Epithelial cell of proximal tubule (primary cell): ENCODE results near the gene RSF1. TPM values are rescaled to one million over a fixed set of nuclear protein-coding genes. Genes with fewer than 3 reads are reported as not detected.

Source experiments
- DNase-seq: peaks from one replicate; pipeline ENCODE4 v3.0.0-alpha.2; 2011; ENCODE audit warnings: low read depth
- H3K4me3 ChIP-seq: 2 replicates; pipeline ENCODE4 v1.5.1; 2011; ENCODE audit warnings: low read depth, mild to moderate bottlenecking, low read length
- CTCF ChIP-seq: conservative IDR thresholded peaks from 2 replicates; pipeline ENCODE4 v1.5.1; 2012; ENCODE audit warnings: low read depth, mild to moderate bottlenecking, low read length
- total RNA-seq: library from RNA; depleted of rRNA; stranded (reverse); fragments of >200 nt; gene quantifications from 2 replicates; pipeline ENCODE4 v1.2.3, GENCODE V29; 2015

Gene RSF1
- total RNA-seq, 1 donor from 2014 or later, result 46.7 TPM

GRCh38 chr11:77789061-77789730, 31.3 kb downstream of the RSF1 start:
- no peak for TF ChIP-seq CTCF
- DNase-seq, result no peak
- no peak overlapping the region for H3K4me3 ChIP-seq

GRCh38 chr11:77784572-77784971, 36.0 kb downstream of the RSF1 start:
- no peak overlapping the region for H3K4me3 ChIP-seq
- no peak for TF ChIP-seq CTCF
- DNase-seq, result no peak

- H3K4me3 ChIP-seq, result no peak overlapping the region
- TF ChIP-seq CTCF, result no peak
- no peak for DNase-seq
These were observed 37.5 kb downstream of the RSF1 start for GRCh38 chr11:77783025-77783424.

- no peak overlapping the region for H3K4me3 ChIP-seq
- no peak for TF ChIP-seq CTCF
- DNase-seq, result no peak
These were observed 40.6 kb downstream of the RSF1 start for GRCh38 chr11:77779935-77780334.

GRCh38 chr11:77778549-77778948, 42.0 kb downstream of the RSF1 start:
- TF ChIP-seq CTCF, result no peak
- no peak overlapping the region for H3K4me3 ChIP-seq
- no peak for DNase-seq

- H3K4me3 ChIP-seq, result no peak overlapping the region
- DNase-seq, result no peak
- no peak for TF ChIP-seq CTCF
These were observed 42.4 kb downstream of the RSF1 start for GRCh38 chr11:77778118-77778517.

- DNase-seq, result no peak
- TF ChIP-seq CTCF, result peak; percentile 40
- H3K4me3 ChIP-seq, result no peak overlapping the region
These were observed 44.1 kb downstream of the RSF1 start for GRCh38 chr11:77776455-77776854.
